ENCODE measurements around the gene ACIN1. TPM values are rescaled to one million over a fixed set of nuclear protein-coding genes. Genes with fewer than 3 reads are reported as not detected.

ACIN1 gene
- total RNA-seq, 1 donor from 2014 or later = 62.1 TPM

DNA sequence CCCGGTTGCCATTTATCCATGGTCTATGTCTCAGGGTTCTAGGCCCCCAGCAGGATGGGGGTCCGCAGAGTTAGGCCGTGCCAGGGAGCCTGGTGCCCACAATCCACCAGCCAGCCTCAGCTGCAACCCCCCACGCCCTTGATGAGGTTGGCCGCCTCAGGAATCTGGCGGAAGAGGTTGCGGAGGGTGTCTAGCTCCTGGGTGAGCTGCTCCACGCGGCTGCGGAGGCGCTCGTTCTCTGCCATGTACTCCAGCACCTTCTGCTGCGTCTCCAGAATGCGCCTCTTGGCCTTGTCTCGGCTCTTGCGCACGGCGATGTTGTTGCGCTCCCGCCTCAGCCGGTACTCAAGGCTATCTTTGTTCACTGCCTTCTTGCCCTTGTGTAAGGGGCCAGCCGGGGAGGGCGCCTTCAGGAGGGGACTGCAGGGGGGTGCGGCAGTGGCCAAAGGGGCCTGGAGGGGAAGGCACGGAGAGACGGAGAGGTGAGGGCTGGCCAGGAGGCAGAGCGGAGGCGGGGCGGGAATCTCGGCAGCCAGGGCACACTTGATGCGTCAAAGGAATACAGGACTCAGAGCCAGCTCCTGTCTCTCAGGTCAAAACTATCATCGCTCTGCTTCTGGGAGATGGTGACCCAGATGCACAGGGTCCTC lies 22.6 kb upstream of the ACIN1 start:
- H3K27me3 ChIP-seq (ENCODE audit: control insufficient read depth in 3 of 3, insufficient read depth in 3 of 3, low read length in 3 of 3) = peaks cover 0 to 10% (median 4%) of the 10 kb centered on the region in 3 donors
- H3K4me3 ChIP-seq (ENCODE audit: low read length in 3 of 3) = no peak overlapping the region
- H3K36me3 ChIP-seq (ENCODE audit: control insufficient read depth in 3 of 3, insufficient read depth in 3 of 3, low read length in 3 of 3) = no peaks in the 10 kb centered on the region
- no peaks in the 10 kb centered on the region for H3K9me3 ChIP-seq (ENCODE audit: control insufficient read depth in 3 of 3, low read length in 3 of 3)
- H3K27ac ChIP-seq (ENCODE audit: low read depth, low read length) = no peak overlapping the region
- H3K4me1 ChIP-seq (ENCODE audit: control insufficient read depth in 3 of 3, insufficient read depth in 3 of 3, low read length in 3 of 3) = peaks cover 3 to 28% (median 15%) of the 10 kb centered on the region in 3 donors
- H3K9ac ChIP-seq (ENCODE audit: low read depth in 1 of 3, low read length in 3 of 3) = no peak overlapping the region

DNA sequence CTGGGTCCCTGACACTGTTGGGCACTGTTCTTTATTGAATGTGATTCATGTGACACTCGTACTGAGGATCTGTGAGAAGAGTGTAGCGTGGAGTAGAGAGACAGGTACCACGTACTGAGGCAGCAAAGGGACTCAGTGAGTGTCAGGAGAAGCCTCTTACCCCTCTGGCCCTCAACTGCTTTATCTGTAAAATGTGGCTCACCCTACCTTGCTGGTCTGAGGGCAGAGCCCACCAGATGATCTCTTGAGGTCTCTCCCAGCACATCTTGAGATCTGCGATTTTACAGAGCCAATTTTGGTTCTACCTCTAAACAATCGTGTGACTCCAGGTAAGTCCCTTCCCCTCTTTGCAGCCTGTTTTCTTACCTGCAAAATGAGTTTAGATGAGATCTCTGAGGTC lies 21.0 kb upstream of the ACIN1 start:
- Histone ChIP-seq H3K9me3 (ENCODE audit: control insufficient read depth in 3 of 3, low read length in 3 of 3) (no peaks in the 10 kb centered on the region), H3K4me3 (ENCODE audit: low read length in 3 of 3) (no peak overlapping the region), H3K4me1 (ENCODE audit: control insufficient read depth in 3 of 3, insufficient read depth in 3 of 3, low read length in 3 of 3) (peaks cover 0 to 19% (median 4%) of the 10 kb centered on the region in 3 donors), H3K27me3 (ENCODE audit: control insufficient read depth in 3 of 3, insufficient read depth in 3 of 3, low read length in 3 of 3) (peaks cover 0 to 15% (median 13%) of the 10 kb centered on the region in 3 donors), H3K9ac (ENCODE audit: low read depth in 1 of 3, low read length in 3 of 3) (no peak overlapping the region), H3K36me3 (ENCODE audit: control insufficient read depth in 3 of 3, insufficient read depth in 3 of 3, low read length in 3 of 3) (no peaks in the 10 kb centered on the region), H3K27ac (ENCODE audit: low read depth, low read length) (no peak overlapping the region)

DNA sequence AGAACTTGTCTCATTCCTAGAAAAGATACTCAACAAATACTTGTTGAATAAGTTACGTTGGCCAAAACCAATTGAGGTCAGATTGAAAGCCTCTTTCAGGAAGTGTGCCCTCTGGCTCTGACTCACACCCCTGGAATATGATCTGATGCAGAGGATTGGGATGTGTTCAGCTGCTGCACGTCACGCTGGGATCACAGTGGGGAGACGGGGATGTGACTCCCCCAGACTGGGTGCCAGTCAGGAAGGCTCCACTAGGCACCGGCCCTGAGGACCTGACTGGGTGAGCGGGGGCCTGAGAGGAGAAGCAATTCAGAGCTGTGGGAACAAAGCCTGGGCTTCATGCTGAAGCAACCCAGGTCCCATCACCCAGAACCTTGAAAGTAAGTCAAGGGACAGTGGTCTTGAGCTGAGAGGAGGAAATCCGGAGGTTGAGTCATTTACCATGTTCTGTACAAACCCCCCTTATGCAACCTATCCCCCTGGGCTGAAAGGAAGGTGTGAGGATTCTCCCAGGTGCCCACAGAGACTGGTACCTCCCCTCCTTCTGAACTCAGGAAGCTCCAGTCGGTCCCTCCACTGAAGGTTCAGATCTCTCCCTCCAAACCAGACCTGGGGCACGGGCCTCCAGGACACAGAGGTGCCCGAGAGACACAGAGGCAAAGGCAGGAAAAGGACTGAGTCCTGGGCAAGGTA lies 20.2 kb upstream of the ACIN1 start:
- Histone ChIP-seq H3K9me3 (ENCODE audit: control insufficient read depth in 3 of 3, low read length in 3 of 3) (no peaks in the 10 kb centered on the region), H3K36me3 (ENCODE audit: control insufficient read depth in 3 of 3, insufficient read depth in 3 of 3, low read length in 3 of 3) (no peaks in the 10 kb centered on the region), H3K9ac (ENCODE audit: low read depth in 1 of 3, low read length in 3 of 3) (no peak overlapping the region), H3K4me1 (ENCODE audit: control insufficient read depth in 3 of 3, insufficient read depth in 3 of 3, low read length in 3 of 3) (peaks cover 0 to 18% (median 4%) of the 10 kb centered on the region in 3 donors), H3K27ac (ENCODE audit: low read depth, low read length) (no peak overlapping the region), H3K4me3 (ENCODE audit: low read length in 3 of 3) (no peak overlapping the region), H3K27me3 (ENCODE audit: control insufficient read depth in 3 of 3, insufficient read depth in 3 of 3, low read length in 3 of 3) (peaks cover 0 to 17% (median 13%) of the 10 kb centered on the region in 3 donors)

DNA sequence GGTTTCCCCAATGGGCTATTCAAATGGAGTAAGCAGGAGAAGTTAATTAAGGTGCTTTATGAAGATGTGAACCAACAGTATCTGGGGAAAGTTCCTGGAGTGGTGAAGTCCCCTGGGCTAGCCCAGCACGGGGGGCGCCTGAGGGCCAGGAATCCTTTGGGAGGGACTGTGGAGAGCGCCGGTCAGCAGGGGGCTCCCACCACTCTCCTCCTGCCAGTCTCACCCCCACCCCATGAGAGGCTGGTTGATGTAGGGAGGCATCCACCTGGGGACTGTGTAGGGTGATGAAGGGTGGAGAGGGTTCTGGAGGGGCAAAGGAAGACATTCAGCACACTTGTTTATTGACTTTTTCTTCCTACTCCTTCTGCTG lies 19.7 kb upstream of the ACIN1 start:
- Histone ChIP-seq H3K27me3 (ENCODE audit: control insufficient read depth in 3 of 3, insufficient read depth in 3 of 3, low read length in 3 of 3) (peaks cover 0 to 17% (median 13%) of the 10 kb centered on the region in 3 donors), H3K9ac (ENCODE audit: low read depth in 1 of 3, low read length in 3 of 3) (no peak overlapping the region), H3K27ac (ENCODE audit: low read depth, low read length) (no peak overlapping the region), H3K36me3 (ENCODE audit: control insufficient read depth in 3 of 3, insufficient read depth in 3 of 3, low read length in 3 of 3) (no peaks in the 10 kb centered on the region), H3K4me3 (ENCODE audit: low read length in 3 of 3) (no peak overlapping the region), H3K9me3 (ENCODE audit: control insufficient read depth in 3 of 3, low read length in 3 of 3) (no peaks in the 10 kb centered on the region), H3K4me1 (ENCODE audit: control insufficient read depth in 3 of 3, insufficient read depth in 3 of 3, low read length in 3 of 3) (peaks cover 0 to 15% (median 4%) of the 10 kb centered on the region in 3 donors)

DNA sequence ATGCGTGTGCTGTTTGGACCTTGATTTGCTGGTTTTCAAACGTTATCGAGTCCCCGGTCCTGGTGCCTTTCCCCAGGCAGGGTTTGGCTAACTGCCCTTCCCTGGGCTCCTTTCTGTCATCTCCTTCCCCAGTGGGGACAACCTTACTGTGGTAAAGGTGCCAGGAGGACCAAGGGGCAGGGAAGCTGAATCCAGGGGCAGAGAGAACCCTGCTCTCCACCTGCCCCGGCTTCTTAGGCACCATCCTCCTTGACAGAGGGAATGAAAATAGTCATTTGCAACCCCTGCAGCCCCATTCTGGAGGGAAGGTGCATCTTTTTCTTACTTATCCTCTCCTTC lies 19.2 kb upstream of the ACIN1 start:
- H3K27ac ChIP-seq (ENCODE audit: low read depth, low read length) = no peak overlapping the region
- no peaks in the 10 kb centered on the region for H3K9me3 ChIP-seq (ENCODE audit: control insufficient read depth in 3 of 3, low read length in 3 of 3)
- H3K9ac ChIP-seq (ENCODE audit: low read depth in 1 of 3, low read length in 3 of 3) = no peak overlapping the region
- no peaks in the 10 kb centered on the region for H3K36me3 ChIP-seq (ENCODE audit: control insufficient read depth in 3 of 3, insufficient read depth in 3 of 3, low read length in 3 of 3)
- no peak overlapping the region for H3K4me3 ChIP-seq (ENCODE audit: low read length in 3 of 3)
- H3K27me3 ChIP-seq (ENCODE audit: control insufficient read depth in 3 of 3, insufficient read depth in 3 of 3, low read length in 3 of 3) = peaks cover 0 to 17% (median 13%) of the 10 kb centered on the region in 3 donors
- peaks cover 0 to 10% (median 4%) of the 10 kb centered on the region in 3 donors for H3K4me1 ChIP-seq (ENCODE audit: control insufficient read depth in 3 of 3, insufficient read depth in 3 of 3, low read length in 3 of 3)

DNA sequence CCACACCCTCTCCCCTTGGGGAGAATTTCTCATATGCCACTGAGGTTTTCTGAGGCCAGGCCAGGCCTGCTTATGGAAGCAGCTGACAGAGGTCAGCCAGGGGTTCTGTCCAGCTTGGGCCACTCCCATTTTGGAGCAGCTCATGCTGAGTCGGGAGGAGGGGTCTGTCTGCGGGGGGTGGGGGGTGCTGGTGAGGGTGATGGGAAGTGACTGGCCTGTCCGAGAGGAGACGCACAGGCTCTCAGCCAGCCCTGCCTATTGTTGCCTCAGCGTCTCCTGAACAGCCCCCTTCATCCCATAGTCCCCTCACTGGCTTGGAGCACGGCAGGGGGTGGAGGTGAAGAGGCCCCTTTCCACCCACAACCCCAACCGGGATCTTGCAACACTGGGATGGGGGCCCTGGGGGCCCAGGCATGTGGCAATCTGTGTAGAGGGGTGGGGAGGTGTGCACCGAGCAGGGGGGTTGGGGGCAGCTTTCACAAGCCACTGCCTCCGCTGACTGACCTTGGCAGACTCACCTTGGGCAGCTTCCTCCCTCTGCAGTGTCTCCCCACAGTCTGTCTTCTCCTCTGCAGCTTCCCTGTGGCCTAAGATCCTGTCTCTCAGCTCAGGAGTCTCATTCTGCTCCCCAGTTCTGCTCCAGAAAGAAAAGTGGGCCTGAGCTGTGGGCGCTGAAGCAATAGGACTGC lies 18.6 kb upstream of the ACIN1 start:
- H3K4me1 ChIP-seq (ENCODE audit: control insufficient read depth in 3 of 3, insufficient read depth in 3 of 3, low read length in 3 of 3) = peaks cover 0 to 10% (median 4%) of the 10 kb centered on the region in 3 donors
- H3K27me3 ChIP-seq (ENCODE audit: control insufficient read depth in 3 of 3, insufficient read depth in 3 of 3, low read length in 3 of 3) = peaks cover 0 to 17% (median 13%) of the 10 kb centered on the region in 3 donors
- H3K27ac ChIP-seq (ENCODE audit: low read depth, low read length) = no peak overlapping the region
- no peak overlapping the region for H3K9ac ChIP-seq (ENCODE audit: low read depth in 1 of 3, low read length in 3 of 3)
- no peaks in the 10 kb centered on the region for H3K36me3 ChIP-seq (ENCODE audit: control insufficient read depth in 3 of 3, insufficient read depth in 3 of 3, low read length in 3 of 3)
- no peaks in the 10 kb centered on the region for H3K9me3 ChIP-seq (ENCODE audit: control insufficient read depth in 3 of 3, low read length in 3 of 3)
- H3K4me3 ChIP-seq (ENCODE audit: low read length in 3 of 3) = no peak overlapping the region

DNA sequence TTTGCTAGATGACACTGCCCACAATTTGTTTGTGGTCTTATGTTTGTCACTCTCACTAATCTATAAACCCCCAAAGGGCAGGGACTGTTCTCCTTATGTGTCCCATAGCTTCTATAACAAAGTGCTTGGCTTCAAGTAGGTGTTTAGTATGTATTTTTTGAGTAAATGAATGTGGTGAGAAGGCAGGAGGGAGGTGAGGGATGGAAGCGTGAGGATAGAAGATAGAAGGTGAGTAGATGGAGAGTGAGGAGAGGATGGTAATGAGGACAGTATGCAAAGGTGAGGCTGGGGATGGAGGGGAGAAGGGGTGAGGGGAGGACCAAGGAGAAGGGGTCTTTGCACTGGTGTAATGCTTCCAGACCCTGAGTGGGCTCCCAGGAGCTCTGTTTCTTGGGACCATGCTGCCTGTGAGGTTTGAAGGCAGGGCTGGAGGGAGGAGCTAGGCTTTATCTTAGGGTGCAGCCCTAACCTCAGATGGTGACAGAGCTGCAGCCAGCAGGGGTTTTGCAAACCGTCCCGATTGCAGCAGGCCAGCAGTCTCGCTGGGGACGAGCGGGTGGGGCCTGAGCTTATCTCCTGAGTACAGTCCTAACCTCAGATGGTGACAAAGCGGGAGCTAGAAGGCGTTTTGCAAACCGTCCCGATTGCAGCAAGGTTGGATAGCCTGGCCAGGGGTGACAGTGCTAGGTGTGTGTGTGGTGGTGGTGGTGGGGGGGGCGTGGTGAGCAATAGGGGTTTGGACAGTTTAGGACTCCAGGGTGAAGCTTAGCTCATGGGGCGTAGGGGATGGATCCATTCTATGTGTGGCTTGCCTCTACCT lies 17.6 kb upstream of the ACIN1 start:
- no peak overlapping the region for H3K4me3 ChIP-seq (ENCODE audit: low read length in 3 of 3)
- H3K4me1 ChIP-seq (ENCODE audit: control insufficient read depth in 3 of 3, insufficient read depth in 3 of 3, low read length in 3 of 3) = peaks cover 0 to 10% (median 4%) of the 10 kb centered on the region in 3 donors
- peaks cover 0 to 17% (median 13%) of the 10 kb centered on the region in 3 donors for H3K27me3 ChIP-seq (ENCODE audit: control insufficient read depth in 3 of 3, insufficient read depth in 3 of 3, low read length in 3 of 3)
- no peak overlapping the region for H3K27ac ChIP-seq (ENCODE audit: low read depth, low read length)
- H3K36me3 ChIP-seq (ENCODE audit: control insufficient read depth in 3 of 3, insufficient read depth in 3 of 3, low read length in 3 of 3) = no peaks in the 10 kb centered on the region
- no peaks in the 10 kb centered on the region for H3K9me3 ChIP-seq (ENCODE audit: control insufficient read depth in 3 of 3, low read length in 3 of 3)
- no peak overlapping the region for H3K9ac ChIP-seq (ENCODE audit: low read depth in 1 of 3, low read length in 3 of 3)

DNA sequence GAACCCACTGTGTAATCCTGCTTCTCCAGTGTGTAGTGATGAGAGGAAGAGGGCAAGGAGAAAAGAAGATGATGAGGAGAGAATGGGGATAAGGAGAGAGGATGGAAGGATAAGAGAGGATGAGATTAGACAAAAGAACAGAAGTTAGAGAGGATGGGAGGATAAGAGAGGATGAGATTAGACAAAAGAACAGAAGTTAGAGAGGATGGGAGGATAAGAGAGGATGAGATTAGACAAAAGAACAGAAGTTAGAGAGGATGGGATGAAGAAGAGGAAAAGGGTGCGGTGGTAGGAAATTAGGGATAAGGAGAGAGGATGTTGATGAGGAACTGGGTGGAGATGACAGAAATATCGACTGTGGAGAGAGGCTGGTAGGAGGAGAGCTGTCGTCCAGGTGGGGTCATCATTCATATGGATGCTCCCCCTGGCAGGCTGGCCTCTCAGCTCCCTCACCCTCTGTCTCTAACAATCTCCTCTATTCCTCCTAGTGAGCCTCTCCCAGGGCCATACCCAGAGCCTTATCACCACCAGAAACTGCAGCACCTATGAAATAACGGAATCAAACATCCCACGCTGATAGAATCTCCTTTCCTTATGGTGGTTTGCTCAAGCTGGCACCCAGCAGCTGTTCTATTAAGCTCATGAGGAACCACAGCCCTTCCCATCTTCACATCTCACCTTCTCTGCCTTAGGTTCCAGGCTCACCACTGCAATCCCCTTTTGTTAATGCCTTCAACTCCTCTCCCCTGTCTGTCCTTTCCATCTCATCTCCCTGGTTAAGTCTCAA lies 15.8 kb upstream of the ACIN1 start:
- Histone ChIP-seq H3K27ac (ENCODE audit: low read depth, low read length) (no peak overlapping the region), H3K9ac (ENCODE audit: low read depth in 1 of 3, low read length in 3 of 3) (no peak overlapping the region), H3K4me3 (ENCODE audit: low read length in 3 of 3) (no peak overlapping the region), H3K9me3 (ENCODE audit: control insufficient read depth in 3 of 3, low read length in 3 of 3) (no peaks in the 10 kb centered on the region), H3K27me3 (ENCODE audit: control insufficient read depth in 3 of 3, insufficient read depth in 3 of 3, low read length in 3 of 3) (peaks cover 0 to 17% (median 13%) of the 10 kb centered on the region in 3 donors), H3K36me3 (ENCODE audit: control insufficient read depth in 3 of 3, insufficient read depth in 3 of 3, low read length in 3 of 3) (no peaks in the 10 kb centered on the region), H3K4me1 (ENCODE audit: control insufficient read depth in 3 of 3, insufficient read depth in 3 of 3, low read length in 3 of 3) (peaks cover 0 to 10% (median 4%) of the 10 kb centered on the region in 3 donors)

DNA sequence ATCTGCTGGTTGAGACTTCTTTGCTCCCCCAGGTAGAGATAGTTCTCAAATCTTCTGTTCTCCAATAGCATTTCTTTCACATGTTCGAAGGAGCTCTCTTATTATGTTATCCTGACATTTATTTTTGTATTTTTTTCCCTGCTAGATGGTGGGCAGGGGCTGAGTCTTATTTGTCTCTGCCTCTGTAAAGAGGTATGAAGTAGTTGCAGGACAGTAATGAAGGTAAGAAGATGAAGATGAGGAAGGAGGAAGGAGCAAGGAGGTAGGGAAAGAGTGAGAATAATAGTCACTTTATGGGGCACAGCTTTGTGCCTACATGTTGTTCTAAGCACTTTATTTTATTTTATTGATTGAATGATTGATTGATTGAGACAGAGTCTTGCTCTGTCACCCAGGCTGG lies 14.8 kb upstream of the ACIN1 start:
- H3K36me3 ChIP-seq (ENCODE audit: control insufficient read depth in 3 of 3, insufficient read depth in 3 of 3, low read length in 3 of 3) = no peaks in the 10 kb centered on the region
- peaks cover 0 to 17% (median 13%) of the 10 kb centered on the region in 3 donors for H3K27me3 ChIP-seq (ENCODE audit: control insufficient read depth in 3 of 3, insufficient read depth in 3 of 3, low read length in 3 of 3)
- peaks cover 0 to 3% (median 0%) of the 10 kb centered on the region in 3 donors for H3K4me1 ChIP-seq (ENCODE audit: control insufficient read depth in 3 of 3, insufficient read depth in 3 of 3, low read length in 3 of 3)
- no peak overlapping the region for H3K27ac ChIP-seq (ENCODE audit: low read depth, low read length)
- no peak overlapping the region for H3K4me3 ChIP-seq (ENCODE audit: low read length in 3 of 3)
- H3K9me3 ChIP-seq (ENCODE audit: control insufficient read depth in 3 of 3, low read length in 3 of 3) = no peaks in the 10 kb centered on the region
- H3K9ac ChIP-seq (ENCODE audit: low read depth in 1 of 3, low read length in 3 of 3) = no peak overlapping the region
